Measurements from ENCODE around the gene HSPA2. TPM values are rescaled to one million over a fixed set of nuclear protein-coding genes. Genes with fewer than 3 reads are reported as not detected.

The HSPA2 gene
- total and polyA plus RNA-seq, 7 donors: 4.1 to 180 (median 53.8) TPM

- Histone ChIP-seq H3K36me3 (ENCODE audit: insufficient read depth in 1 of 2, low read depth in 1 of 2) (peaks cover 0 to 6% of the 10 kb centered on the region in 2 donors), H3K4me3 (peak overlapping the region; percentile 93), H3K27me3 (ENCODE audit: insufficient read depth in 3 of 3, low read length in 2 of 3) (no peaks in the 10 kb centered on the region), H3K27ac (peak overlapping the region; percentile 99), H3K9me3 (no peaks in the 10 kb centered on the region), H3K4me1 (peaks cover 56% of the 10 kb centered on the region)
- DNase-seq (no peak), ATAC-seq (peak in 2 of 4 donors; percentile 0 to 2)
- TF ChIP-seq, protein P1, sequence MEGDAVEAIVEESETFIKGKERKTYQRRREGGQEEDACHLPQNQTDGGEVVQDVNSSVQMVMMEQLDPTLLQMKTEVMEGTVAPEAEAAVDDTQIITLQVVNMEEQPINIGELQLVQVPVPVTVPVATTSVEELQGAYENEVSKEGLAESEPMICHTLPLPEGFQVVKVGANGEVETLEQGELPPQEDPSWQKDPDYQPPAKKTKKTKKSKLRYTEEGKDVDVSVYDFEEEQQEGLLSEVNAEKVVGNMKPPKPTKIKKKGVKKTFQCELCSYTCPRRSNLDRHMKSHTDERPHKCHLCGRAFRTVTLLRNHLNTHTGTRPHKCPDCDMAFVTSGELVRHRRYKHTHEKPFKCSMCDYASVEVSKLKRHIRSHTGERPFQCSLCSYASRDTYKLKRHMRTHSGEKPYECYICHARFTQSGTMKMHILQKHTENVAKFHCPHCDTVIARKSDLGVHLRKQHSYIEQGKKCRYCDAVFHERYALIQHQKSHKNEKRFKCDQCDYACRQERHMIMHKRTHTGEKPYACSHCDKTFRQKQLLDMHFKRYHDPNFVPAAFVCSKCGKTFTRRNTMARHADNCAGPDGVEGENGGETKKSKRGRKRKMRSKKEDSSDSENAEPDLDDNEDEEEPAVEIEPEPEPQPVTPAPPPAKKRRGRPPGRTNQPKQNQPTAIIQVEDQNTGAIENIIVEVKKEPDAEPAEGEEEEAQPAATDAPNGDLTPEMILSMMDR (IDR thresholded peaks at IDR 0.05): no peak
- intact Hi-C loops (cut with DNase I): loop anchor here in 1 of 2 donors (10.0 kb wide), 1 partner anchor 158 kb away; no protein-coding TSS in a partner anchor
- WGBS, 3 donors: 0 to 2% (median 1%) methylated on average over 22 to 29 of the region's 29 CpGs
Observed at GRCh38 chr14:64502887-64503433, 37.6 kb upstream of the HSPA2 start.

DNA sequence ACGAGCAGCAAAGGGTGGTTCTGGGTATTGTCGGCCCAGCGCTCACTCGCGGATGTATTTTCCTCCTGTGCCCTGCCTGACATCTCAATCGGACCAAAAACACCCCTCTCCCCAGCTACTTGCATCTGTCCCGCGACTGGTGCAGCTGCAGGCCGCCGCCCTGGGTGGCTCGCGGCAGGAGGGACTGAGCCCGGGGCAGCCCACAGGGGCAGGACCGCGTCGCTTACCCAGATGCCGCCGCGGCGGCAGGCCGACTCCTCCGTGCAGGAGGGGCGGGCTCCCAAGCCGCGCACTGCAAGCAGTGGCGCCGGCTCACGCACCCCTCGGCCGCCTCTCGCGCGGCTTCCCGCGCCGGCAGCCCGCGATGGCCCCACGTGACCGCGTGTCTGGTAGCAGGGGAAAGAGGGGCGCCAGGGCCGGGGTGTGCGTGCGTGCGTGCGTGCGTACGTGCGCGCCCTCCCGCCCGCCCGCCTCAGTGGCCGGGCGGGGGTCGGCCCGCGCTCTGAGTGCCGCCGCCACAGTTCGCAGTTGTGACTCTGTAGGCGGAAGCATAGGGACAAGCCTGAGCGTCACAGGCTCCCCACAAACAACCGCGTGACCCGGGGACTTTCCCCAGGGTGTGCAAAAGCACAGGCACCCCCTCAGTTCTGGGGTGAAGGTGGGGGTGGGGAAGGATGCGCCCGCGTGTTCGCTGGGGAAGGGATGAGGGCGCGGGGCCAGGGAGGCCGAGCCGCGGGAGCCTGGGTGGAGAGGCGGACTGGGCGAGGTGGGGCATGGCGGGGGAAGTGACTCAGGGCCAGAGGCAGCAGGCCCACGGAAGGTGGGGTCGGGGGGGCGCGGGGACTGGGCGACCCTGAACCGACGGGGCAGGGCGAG is 36.9 kb upstream of the HSPA2 start, which contains the start of gene ZBTB25:
Gene ZBTB25, minus strand, starts transcription at position 405 of the 876 bp plus-strand sequence. CDS start 13,305 bp downstream, outside the sequence.
- TF ChIP-seq, protein P1 (IDR thresholded peaks at IDR 0.05): no peak
- ATAC-seq (peak; percentile 74 to 79 (median 76)), DNase-seq (peak; percentile 93 to 96)
- H3K27ac ChIP-seq: peak within 1 kb of the TSS; percentile 99
- WGBS, 3 donors: 0% methylated on average over 50 to 87 of the region's 87 CpGs
- H3K27me3 ChIP-seq (ENCODE audit: insufficient read depth in 3 of 3, low read length in 2 of 3): no peaks in the 10 kb centered on the region
- intact Hi-C loops (cut with DNase I): loop anchor here in 1 of 2 donors (10.0 kb wide), 1 partner anchor 159 kb away; no protein-coding TSS in a partner anchor
- peak within 1 kb of the TSS; percentile 93 for H3K4me3 ChIP-seq
- no peaks in the 10 kb centered on the region for H3K9me3 ChIP-seq
- peaks cover 0 to 6% of the 10 kb centered on the region in 2 donors for H3K36me3 ChIP-seq (ENCODE audit: insufficient read depth in 1 of 2, low read depth in 1 of 2)
- peaks cover 59% of the 10 kb centered on the region for H3K4me1 ChIP-seq

- H3K27ac ChIP-seq: peak within 1 kb of the TSS; percentile 99
- TF ChIP-seq, protein P1 (IDR thresholded peaks at IDR 0.05): no peak
- H3K9me3 ChIP-seq: no peaks in the 10 kb centered on the region
- peaks cover 56% of the 10 kb centered on the region for H3K4me1 ChIP-seq
- no peaks in the 10 kb centered on the region for H3K36me3 ChIP-seq (ENCODE audit: insufficient read depth in 1 of 2, low read depth in 1 of 2)
- intact Hi-C loops (cut with DNase I): loop anchor here in 1 of 2 donors (10.0 kb wide), 1 partner anchor 160 kb away; no protein-coding TSS in a partner anchor
- ATAC-seq (peak; percentile 64 to 74 (median 70)), DNase-seq (peak; percentile 90 to 93)
- H3K4me3 ChIP-seq: peak within 1 kb of the TSS; percentile 93
- 0% methylated on average over 35 to 63 of the region's 63 CpGs for WGBS, 3 donors
- no peaks in the 10 kb centered on the region for H3K27me3 ChIP-seq (ENCODE audit: insufficient read depth in 3 of 3, low read length in 2 of 3)
Observed at GRCh38 chr14:64504310-64504896, 36.1 kb upstream of the HSPA2 start, which contains the start of gene ZBTB1. Gene ZBTB1 (plus strand): TSS chr14:64504770. CDS start chr14:64521505, 16,735 bp downstream.

DNA sequence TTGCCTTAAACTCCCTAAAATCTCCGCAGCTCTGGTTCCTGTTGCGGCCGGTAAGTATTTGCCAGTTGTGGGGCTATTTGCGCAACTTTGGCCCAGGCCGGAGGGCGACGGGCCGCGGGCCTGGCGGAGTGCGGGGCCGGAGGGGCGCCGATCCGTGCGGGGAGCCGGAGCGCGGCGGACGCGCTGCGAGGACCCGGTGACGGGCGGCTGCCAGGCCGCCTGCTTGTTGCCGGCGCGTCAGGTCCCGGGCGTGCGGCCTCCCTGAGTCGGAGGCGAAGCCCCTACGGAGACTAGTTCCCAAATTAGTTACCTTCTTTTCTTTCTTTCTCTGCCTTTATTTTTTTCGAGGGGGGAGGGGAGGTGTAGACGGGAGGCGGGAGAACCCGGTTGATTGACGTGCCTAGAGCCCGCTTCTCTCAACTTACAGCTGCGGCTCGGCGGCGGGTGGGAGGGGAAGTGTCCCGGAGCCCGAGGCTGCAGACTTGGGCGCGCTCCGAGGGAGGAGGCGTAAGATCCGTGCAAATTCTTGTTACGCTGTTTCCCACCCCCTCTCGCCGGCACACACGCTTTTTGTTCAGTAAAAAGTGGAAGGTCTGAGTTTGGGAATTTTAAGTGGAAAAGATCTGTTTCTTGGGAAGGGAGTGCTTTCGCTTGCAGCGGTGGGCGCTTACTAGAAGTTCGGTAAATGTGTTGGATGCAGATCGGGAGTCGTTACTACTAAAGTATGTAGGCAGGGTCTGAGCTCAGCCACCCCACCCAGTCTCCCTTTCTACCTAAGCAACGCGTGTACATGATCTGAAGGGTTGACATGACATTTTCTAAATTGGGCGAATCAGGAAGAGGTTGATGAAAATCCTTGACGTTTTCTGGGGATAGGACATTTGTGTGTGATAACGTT is 35.4 kb upstream of the HSPA2 start:
- Histone ChIP-seq H3K27me3 (ENCODE audit: insufficient read depth in 3 of 3, low read length in 2 of 3) (no peaks in the 10 kb centered on the region), H3K27ac (peak overlapping the region; percentile 99), H3K4me1 (peaks cover 52% of the 10 kb centered on the region), H3K4me3 (peak overlapping the region; percentile 93), H3K36me3 (ENCODE audit: insufficient read depth in 1 of 2, low read depth in 1 of 2) (no peaks in the 10 kb centered on the region), H3K9me3 (no peaks in the 10 kb centered on the region)
- TF ChIP-seq, protein P1 (IDR thresholded peaks at IDR 0.05): no peak
- ATAC-seq (peak; percentile 55 to 67 (median 62)), DNase-seq (peak; percentile 91 to 94)
- WGBS, 3 donors: 0 to 1% (median 0%) methylated on average over 55 to 68 of the region's 68 CpGs
- intact Hi-C loops (cut with DNase I): loop anchor here in 1 of 2 donors (10.0 kb wide), 1 partner anchor 160 kb away; no protein-coding TSS in a partner anchor

All from psoas muscle (tissue), 8 donors.